Naive thymus-derived CD8-positive, alpha-beta T cell (primary cell): ENCODE data around the gene WDR38. TPM values are rescaled to one million over a fixed set of nuclear protein-coding genes. Genes with fewer than 3 reads are reported as not detected.

Experiments
- ATAC-seq, 2 donors: fragments of 150-1000 bp; cut with Tn5 transposase in 1 of 2; sonication (Bioruptor Pico), chemical (Tn5 transposase) in 1 of 2; 1 replicate in 1 of 2; 2 replicates in 1 of 2; pipeline ENCODE4 v1.10.0; 2021; ENCODE audit warnings: mild to moderate bottlenecking in 2 of 2, moderate library complexity in 2 of 2
- POLR2A ChIA-PET: fragments of 350-600 bp; sonication (Branson Sonifier 250); formaldehyde crosslinking; loops from one replicate; lab custom pipeline; 2021; ENCODE audit warnings: antibody characterized with exemption; lab: Charles Lee
- DNase-seq, 10 donors: peaks; one replicate each; pipeline versions ENCODE4 v3.0.0 to v3.0.0-alpha.2; 2020 to 2022
- H3K27ac Mint-ChIP-seq, 10 donors: one replicate each; pipeline ENCODE4 v1.8.0; 2020 to 2022; ENCODE audit warnings: mild to moderate bottlenecking in 10 of 10, mixed read lengths in 10 of 10, moderate library complexity in 4 of 10, inconsistent platforms in 1 of 10
- H3K27me3 Mint-ChIP-seq, 5 donors: one replicate each; pipeline ENCODE4 v1.8.0; 2021 to 2022; ENCODE audit warnings: mixed read lengths in 5 of 5
- H3K36me3 Mint-ChIP-seq, 3 donors: one replicate each; pipeline ENCODE4 v1.8.0; 2020 to 2022; ENCODE audit warnings: mixed read lengths in 3 of 3, mild to moderate bottlenecking in 2 of 3, inconsistent platforms in 1 of 3
- H3K4me1 Mint-ChIP-seq, 4 donors: one replicate each; pipeline ENCODE4 v1.8.0; 2021 to 2022; ENCODE audit warnings: mixed read lengths in 4 of 4
- H3K4me3 Mint-ChIP-seq, 10 donors: one replicate each; pipeline ENCODE4 v1.8.0; 2020 to 2022; ENCODE audit warnings: mild to moderate bottlenecking in 10 of 10, mixed read lengths in 10 of 10, moderate library complexity in 6 of 10, inconsistent platforms in 1 of 10
- H3K9me3 Mint-ChIP-seq, 9 donors: one replicate each; pipeline ENCODE4 v1.8.0; 2020 to 2022; ENCODE audit warnings: mixed read lengths in 9 of 9, mild to moderate bottlenecking in 3 of 9, inconsistent platforms in 1 of 9, moderate library complexity in 1 of 9
- polyA plus RNA-seq, 3 donors: library from polyadenylated mRNA; unstranded; fragments of 300-500 nt; fragmentation: Illumina TruSeq; gene quantifications; one replicate each; pipeline ENCODE4 v1.2.3, GENCODE V29; 2021
- total RNA-seq, 8 experiments: library from RNA in 2 of 8; stranded (reverse) in 2 of 8; gene quantifications; one replicate each; pipeline ENCODE4 v1.2.3 and lab custom pipeline; 2021 to 2026

Gene WDR38
- total and polyA plus RNA-seq, 5 experiments from 2014 or later, result not detected

DNA sequence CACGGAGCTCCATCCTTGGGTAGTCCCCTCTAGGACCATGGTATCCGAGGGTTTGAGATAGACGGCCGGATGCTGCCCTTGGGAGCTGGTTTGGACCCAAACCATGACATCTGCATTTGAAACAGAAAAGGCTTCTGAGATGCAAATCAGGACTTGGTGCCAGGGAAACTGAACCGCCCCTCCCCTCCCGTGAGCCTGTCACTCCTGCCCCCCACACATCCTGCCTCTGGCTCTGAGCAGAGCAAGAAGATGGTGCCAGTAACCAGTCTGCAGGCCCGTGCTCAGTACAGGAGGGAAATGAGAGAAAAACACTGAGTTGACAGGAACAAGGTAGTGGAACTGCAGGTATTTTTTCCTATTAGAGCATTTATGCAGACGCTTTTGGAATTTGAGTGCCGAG is 27.2 kb downstream of the WDR38 start:
- POLR2A ChIA-PET, result no interaction called here
- Mint-ChIP-seq H3K4me3 (no peak overlapping the region), H3K36me3 (peaks cover 6 to 90% (median 32%) of the 10 kb centered on the region in 3 donors), H3K27me3 (peaks cover 0 to 5% (median 0%) of the 10 kb centered on the region in 5 donors), H3K27ac (no peak overlapping the region), H3K4me1 (peaks cover 3 to 14% (median 5%) of the 10 kb centered on the region in 4 donors), H3K9me3 (no peaks in the 10 kb centered on the region)
- ATAC-seq (no peak), DNase-seq (no peak)

DNA sequence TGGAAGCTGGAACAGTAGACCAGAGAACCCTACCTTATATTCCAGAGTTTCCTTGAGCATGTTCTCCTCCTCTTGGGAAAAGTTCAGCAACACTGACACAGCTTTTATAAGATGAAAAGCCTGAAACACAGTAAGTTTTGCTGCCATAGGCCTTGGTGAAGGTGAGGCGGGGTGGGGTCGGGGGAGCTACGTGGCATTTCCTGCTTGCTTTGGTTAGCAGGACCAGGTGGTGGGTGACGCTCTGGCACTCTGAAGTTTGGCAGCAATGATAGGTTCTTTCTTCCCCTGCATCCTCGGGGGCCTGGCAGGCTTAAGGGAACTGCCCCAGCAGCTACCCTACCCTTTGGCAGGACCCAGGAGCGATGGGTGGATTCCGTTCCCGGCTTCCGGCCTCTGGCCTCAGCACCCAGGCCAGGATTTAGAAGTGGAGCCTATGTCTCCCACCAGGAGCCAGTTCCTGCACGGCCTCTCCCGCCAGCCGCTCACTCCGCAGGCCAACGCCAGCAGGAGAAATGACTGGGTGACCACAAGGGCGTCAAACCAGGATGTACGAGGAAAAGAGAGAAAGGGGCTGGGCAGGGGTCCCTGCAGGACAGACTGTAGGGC is 28.0 kb downstream of the WDR38 start:
- ATAC-seq (no peak), DNase-seq (no peak)
- H3K36me3 Mint-ChIP-seq, result peaks cover 13 to 90% (median 39%) of the 10 kb centered on the region in 3 donors
- H3K9me3 Mint-ChIP-seq, result peaks cover 0 to 2% (median 0%) of the 10 kb centered on the region in 9 donors
- peaks cover 0 to 12% (median 2%) of the 10 kb centered on the region in 5 donors for H3K27me3 Mint-ChIP-seq
- POLR2A ChIA-PET, result no interaction called here
- no peak overlapping the region for H3K27ac Mint-ChIP-seq
- H3K4me1 Mint-ChIP-seq, result peaks cover 3 to 14% (median 5%) of the 10 kb centered on the region in 4 donors
- H3K4me3 Mint-ChIP-seq, result no peak overlapping the region

DNA sequence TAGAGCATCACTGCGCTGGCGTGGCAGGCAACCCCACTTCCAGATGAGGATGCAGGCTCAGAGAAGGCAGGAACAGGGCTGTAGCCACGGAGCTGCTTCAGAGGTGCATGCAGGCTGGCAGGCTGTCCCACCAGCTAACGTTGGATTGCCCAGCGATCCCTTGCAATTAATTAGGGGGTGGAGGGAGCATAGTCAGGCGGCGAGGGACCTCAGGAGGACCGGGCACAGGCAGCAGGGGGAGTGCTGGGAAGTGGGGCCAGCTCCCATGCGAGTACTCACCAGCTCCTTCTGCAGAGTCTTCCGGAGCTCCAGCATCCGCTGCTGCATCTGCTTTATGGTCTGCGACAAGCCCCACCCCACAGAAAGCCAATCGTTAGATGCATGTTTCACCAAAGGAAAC is 29.0 kb downstream of the WDR38 start:
- Mint-ChIP-seq H3K36me3 (peaks cover 16 to 90% (median 43%) of the 10 kb centered on the region in 3 donors), H3K27ac (no peak overlapping the region), H3K27me3 (peaks cover 0 to 22% (median 8%) of the 10 kb centered on the region in 5 donors), H3K4me3 (no peak overlapping the region), H3K4me1 (peaks cover 0 to 8% (median 2%) of the 10 kb centered on the region in 4 donors), H3K9me3 (peaks cover 0 to 2% (median 0%) of the 10 kb centered on the region in 9 donors)
- POLR2A ChIA-PET, result no interaction called here
- ATAC-seq, result no peak
- DNase-seq, result no peak

DNA sequence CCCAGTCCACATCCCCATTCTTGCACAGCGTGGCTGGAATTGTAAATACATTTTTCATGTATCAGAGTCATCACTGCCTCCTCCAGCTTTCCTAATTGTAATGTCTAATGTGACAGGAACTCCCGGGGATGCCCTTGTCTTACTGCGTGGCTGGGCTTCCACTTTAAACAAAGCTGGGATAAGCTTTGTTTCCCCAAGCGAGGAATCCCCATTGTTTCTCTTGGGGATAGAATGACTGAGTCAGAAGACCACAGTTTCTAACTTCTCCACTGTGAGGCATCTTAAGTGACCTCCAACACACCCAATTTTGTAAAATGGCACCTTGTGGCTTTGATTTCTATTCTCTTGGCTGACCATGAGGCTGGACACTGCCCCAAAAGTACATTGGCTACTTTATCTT is 31.1 kb downstream of the WDR38 start:
- Mint-ChIP-seq H3K27me3 (peaks cover 0 to 33% (median 14%) of the 10 kb centered on the region in 5 donors), H3K36me3 (peaks cover 20 to 89% (median 56%) of the 10 kb centered on the region in 3 donors), H3K4me3 (no peak overlapping the region), H3K27ac (no peak overlapping the region), H3K9me3 (peaks cover 0 to 2% (median 0%) of the 10 kb centered on the region in 9 donors), H3K4me1 (peaks cover 0 to 2% (median under 1%) of the 10 kb centered on the region in 4 donors)
- ATAC-seq, result no peak
- DNase-seq, result no peak
- POLR2A ChIA-PET, result no interaction called here

DNA sequence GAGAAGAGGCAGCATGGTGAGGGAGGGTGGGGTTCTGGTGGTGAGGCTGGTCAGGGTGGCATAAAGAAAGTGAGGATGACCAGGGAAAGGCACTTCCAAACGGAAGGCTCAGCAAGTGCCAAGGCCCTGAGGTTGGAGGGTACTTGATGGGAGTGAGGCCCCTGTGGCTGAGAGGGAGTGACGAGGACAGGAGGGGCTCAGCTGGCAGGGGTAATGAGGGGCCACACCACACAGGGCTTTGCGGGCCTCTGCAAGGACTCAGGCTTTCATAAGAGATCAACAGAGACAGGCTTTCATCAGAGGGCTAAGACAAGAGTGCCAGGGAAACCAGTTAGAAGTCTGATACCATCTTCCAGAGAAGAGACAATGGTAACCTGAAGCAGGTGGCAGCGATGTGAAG is 32.3 kb downstream of the WDR38 start:
- peaks cover 0 to 45% (median 21%) of the 10 kb centered on the region in 5 donors for H3K27me3 Mint-ChIP-seq
- peaks cover 24 to 92% (median 67%) of the 10 kb centered on the region in 3 donors for H3K36me3 Mint-ChIP-seq
- H3K27ac Mint-ChIP-seq, result no peak overlapping the region
- H3K4me1 Mint-ChIP-seq, result peaks cover 0 to 4% (median 0%) of the 10 kb centered on the region in 4 donors
- peaks cover 0 to 3% (median 0%) of the 10 kb centered on the region in 9 donors for H3K9me3 Mint-ChIP-seq
- no peak overlapping the region for H3K4me3 Mint-ChIP-seq
- ATAC-seq (no peak), DNase-seq (no peak)
- POLR2A ChIA-PET, result no interaction called here

DNA sequence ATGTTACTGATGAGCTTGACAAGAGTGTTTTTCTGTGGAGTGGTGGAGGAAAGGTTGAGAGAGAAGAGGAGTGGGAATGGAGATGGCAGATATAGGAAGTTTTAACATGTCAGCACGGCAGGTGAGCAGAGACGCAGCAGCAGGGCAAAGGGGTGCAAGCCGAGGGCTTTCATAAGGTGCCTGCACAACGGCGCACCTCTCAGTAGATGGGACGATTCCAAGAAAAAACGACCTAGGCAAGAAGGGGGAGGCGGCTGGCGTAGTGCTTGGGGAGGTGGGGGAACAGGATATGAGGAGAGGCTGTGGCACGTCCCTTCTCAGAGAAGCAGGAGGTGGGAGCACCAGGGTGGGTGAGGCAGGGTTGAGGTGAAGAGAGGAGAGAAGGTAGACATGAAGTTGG is 33.2 kb downstream of the WDR38 start:
- Mint-ChIP-seq H3K4me1 (peaks cover 0 to 4% (median under 1%) of the 10 kb centered on the region in 4 donors), H3K36me3 (peaks cover 33 to 94% (median 72%) of the 10 kb centered on the region in 3 donors), H3K27me3 (peaks cover 0 to 52% (median 27%) of the 10 kb centered on the region in 5 donors), H3K4me3 (no peak overlapping the region), H3K9me3 (peaks cover 0 to 3% (median 0%) of the 10 kb centered on the region in 9 donors), H3K27ac (peak overlapping the region in 1 of 10 donors; percentile 0)
- POLR2A ChIA-PET, result no interaction called here
- DNase-seq (no peak), ATAC-seq (no peak)

DNA sequence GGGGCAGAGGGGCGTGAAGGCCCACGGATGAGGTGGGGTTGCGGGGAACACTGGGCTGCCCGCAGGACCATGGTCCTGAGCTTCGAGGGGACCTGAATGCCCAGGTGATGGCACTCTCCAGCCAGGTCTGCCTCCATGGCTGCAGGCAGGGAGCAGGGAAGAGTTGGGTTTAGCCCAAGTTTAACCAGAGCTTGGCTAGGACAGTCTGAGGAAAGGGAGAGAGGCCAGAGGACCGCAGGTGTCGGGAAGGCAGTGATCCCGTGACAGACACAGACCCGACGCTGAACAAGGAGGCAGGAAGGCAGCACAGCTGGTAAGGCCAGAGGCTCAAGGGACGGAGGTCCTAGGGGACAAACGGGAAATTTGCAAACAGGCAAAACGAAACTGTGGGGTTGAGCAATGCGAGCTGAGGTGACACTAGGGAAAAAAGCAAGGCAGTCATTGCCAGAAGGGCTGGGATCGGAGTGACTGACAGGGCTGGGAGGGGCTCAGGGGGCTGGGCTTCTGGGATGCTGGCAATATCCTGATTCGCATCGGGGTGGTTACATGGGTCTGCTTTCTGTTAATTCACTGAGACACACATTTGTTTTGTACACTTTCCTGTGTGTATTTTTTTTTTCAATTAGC is 33.7 kb downstream of the WDR38 start:
- POLR2A ChIA-PET, result no interaction called here
- Mint-ChIP-seq H3K36me3 (peaks cover 33 to 94% (median 67%) of the 10 kb centered on the region in 3 donors), H3K4me1 (peaks cover 0 to 4% (median under 1%) of the 10 kb centered on the region in 4 donors), H3K27me3 (peaks cover 0 to 52% (median 27%) of the 10 kb centered on the region in 5 donors), H3K27ac (peak overlapping the region in 2 of 10 donors; percentile 0 to 59), H3K4me3 (no peak overlapping the region), H3K9me3 (peaks cover 0 to 3% (median 0%) of the 10 kb centered on the region in 9 donors)
- ATAC-seq (no peak), DNase-seq (no peak)

DNA sequence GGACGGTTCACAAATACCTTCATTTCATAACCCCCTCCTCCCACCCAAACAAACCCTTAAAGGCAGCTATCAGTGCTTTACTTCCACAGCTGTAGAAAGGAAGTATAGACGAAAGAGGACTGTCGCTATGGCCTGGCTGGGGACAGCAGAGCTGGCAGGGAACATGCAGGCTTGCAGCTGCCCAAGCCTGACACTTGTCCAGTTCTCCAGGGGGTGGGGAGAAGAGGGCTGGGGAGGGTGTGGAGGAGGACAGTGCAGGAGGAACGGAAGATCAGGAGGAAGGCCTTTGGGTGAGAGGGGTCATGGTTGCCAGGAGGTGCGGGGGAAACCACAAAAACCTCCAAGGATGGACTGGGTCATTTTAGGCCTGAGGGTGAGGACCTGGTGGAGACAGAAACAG is 34.6 kb downstream of the WDR38 start:
- H3K36me3 Mint-ChIP-seq, result peaks cover 33 to 94% (median 67%) of the 10 kb centered on the region in 3 donors
- DNase-seq (no peak), ATAC-seq (no peak)
- peaks cover 0 to 52% (median 27%) of the 10 kb centered on the region in 5 donors for H3K27me3 Mint-ChIP-seq
- H3K9me3 Mint-ChIP-seq, result peaks cover 0 to 3% (median 0%) of the 10 kb centered on the region in 9 donors
- POLR2A ChIA-PET, result no interaction called here
- peaks cover 0 to 4% (median under 1%) of the 10 kb centered on the region in 4 donors for H3K4me1 Mint-ChIP-seq
- no peak overlapping the region for H3K27ac Mint-ChIP-seq
- no peak overlapping the region for H3K4me3 Mint-ChIP-seq

DNA sequence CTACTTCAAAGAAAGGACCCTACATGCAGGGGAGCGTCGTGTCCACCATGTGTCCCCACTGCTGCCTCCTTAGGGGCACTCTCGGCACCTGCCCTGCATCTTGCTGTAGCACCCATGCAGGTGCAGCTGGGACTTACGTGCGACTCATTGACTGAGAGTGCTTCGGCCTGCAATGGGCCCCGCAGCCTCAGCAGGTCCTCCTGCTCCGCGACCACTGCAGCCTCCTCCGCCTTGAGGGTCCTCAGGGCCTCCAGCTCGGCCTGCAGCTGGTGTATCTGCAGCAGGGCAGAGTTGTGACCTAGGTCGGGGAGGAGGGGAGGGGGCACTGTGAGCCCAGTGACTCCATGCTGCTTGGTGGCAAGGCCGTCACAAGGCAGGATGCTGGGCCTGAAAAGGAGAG is 35.7 kb downstream of the WDR38 start:
- peaks cover 0 to 3% (median 0%) of the 10 kb centered on the region in 9 donors for H3K9me3 Mint-ChIP-seq
- peaks cover 0 to 52% (median 27%) of the 10 kb centered on the region in 5 donors for H3K27me3 Mint-ChIP-seq
- H3K4me1 Mint-ChIP-seq, result peaks cover 0 to 4% (median 3%) of the 10 kb centered on the region in 4 donors
- no peak overlapping the region for H3K4me3 Mint-ChIP-seq
- peaks cover 36 to 95% (median 70%) of the 10 kb centered on the region in 3 donors for H3K36me3 Mint-ChIP-seq
- DNase-seq (no peak), ATAC-seq (no peak)
- H3K27ac Mint-ChIP-seq, result no peak overlapping the region
- POLR2A ChIA-PET, result no interaction called here

DNA sequence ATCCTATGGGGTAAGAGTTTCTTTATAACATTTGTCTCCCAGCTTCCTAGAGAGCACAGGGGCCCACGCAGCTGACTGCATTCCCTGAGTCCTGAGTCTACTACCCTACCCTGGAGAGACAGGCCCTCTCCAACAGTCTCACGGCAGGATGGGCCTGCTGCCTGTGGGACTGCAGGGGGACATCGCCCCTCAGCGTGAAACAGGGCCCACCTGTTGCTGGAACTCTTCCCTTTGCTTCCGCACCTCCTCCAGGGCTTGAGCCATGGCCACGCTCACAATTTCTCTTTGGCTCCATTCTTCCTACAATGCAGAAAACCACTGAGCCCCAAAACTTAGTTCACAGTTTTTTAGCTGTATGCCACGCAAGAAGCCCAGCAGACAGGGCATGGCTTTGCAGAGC is 36.9 kb downstream of the WDR38 start:
- Mint-ChIP-seq H3K9me3 (peaks cover 0 to 9% (median 0%) of the 10 kb centered on the region in 9 donors), H3K4me3 (no peak overlapping the region), H3K27me3 (peaks cover 0 to 51% (median 27%) of the 10 kb centered on the region in 5 donors), H3K4me1 (peaks cover 9 to 15% (median 13%) of the 10 kb centered on the region in 4 donors), H3K36me3 (peaks cover 42 to 93% (median 69%) of the 10 kb centered on the region in 3 donors), H3K27ac (peak overlapping the region in 1 of 10 donors; percentile 5)
- DNase-seq (no peak), ATAC-seq (no peak)
- POLR2A ChIA-PET, result no interaction called here

DNA sequence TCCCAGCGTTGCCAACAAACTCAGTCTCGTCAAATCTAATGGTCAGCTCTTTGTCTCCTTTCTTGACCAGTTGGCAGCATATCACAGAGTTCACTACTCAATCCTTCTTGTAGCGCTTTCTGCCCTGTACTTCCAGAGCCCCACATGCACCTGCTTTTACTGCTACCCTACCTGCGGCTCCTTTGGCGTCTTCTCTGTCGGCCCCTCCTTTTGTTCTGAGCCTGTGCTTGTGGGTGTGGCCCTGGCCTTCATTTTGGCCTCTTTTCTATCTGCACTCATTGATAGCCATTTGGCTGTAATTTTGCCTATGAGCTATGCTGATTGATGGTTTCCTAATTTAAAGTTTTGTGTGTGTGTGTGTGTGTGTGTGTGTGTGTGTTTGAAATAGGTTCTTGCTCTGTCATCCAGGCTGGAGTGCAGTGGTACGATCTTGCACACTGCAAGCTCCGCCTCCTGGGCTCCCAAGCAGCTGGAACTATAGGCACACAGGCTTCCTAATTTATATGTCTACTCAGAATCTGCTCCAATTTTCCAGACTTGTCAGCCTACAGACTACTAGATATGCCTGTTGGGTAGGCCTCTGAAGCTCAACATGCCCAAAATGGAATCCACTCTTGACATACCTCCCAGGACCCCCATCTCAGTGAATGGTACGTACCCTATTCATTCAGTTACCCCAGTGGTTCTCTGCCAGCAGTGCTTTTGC is 40.9 kb downstream of the WDR38 start:
- peaks cover 13 to 31% (median 27%) of the 10 kb centered on the region in 4 donors for H3K4me1 Mint-ChIP-seq
- H3K9me3 Mint-ChIP-seq, result peaks cover 0 to 12% (median 0%) of the 10 kb centered on the region in 9 donors
- no peak for ATAC-seq
- peak overlapping the region in 6 of 10 donors; percentile 85 to 99 (median 87) for H3K27ac Mint-ChIP-seq
- POLR2A ChIA-PET, result interaction anchor here (0.6 to 0.9 kb wide), 3 partner anchors 32 to 276 kb away, joined by 3 to 4 read pairs (median 4); no protein-coding TSS in a partner anchor
- H3K27me3 Mint-ChIP-seq, result peaks cover 0 to 30% (median 14%) of the 10 kb centered on the region in 5 donors
- peak overlapping the region in 1 of 10 donors; percentile 92 for H3K4me3 Mint-ChIP-seq
- peaks cover 32 to 85% (median 58%) of the 10 kb centered on the region in 3 donors for H3K36me3 Mint-ChIP-seq
- DNase-seq, result no peak

DNA sequence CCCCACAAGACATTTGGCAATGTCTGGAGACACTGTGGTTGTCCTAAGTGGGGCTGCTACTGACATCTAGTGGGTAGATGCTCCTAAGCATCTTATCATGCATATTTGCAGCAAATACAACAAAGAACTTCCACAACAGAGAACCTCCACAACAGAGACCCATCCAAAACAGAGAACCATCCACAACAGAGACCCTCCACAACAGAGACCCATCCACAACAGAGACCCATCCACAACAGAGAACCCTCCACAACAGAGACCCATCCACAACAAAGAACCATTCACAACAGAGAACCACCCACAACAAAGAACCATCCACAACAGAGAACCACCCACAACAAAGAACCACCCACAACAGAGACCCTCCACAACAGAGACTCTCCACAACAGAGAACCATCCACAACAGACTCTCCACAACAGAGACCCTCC is 41.5 kb downstream of the WDR38 start:
- ATAC-seq (peak; percentile 97 to 98), DNase-seq (peak in 9 of 10 donors; percentile 28 to 89 (median 79))
- Mint-ChIP-seq H3K9me3 (peaks cover 0 to 12% (median 0%) of the 10 kb centered on the region in 9 donors), H3K4me1 (peaks cover 13 to 31% (median 25%) of the 10 kb centered on the region in 4 donors), H3K27me3 (peaks cover 0 to 25% (median 10%) of the 10 kb centered on the region in 5 donors), H3K27ac (peak overlapping the region; percentile 54 to 99 (median 87)), H3K4me3 (peak overlapping the region in 6 of 10 donors; percentile 31 to 92 (median 87)), H3K36me3 (peaks cover 32 to 85% (median 56%) of the 10 kb centered on the region in 3 donors)
- POLR2A ChIA-PET, result interaction anchor here (0.8 to 0.9 kb wide), 2 partner anchors 32 to 122 kb away, joined by 4 read pairs; no protein-coding TSS in a partner anchor
